ENCODE measurements around the gene PTCHD1. TPM values are rescaled to one million over a fixed set of nuclear protein-coding genes. Genes with fewer than 3 reads are reported as not detected.

PTCHD1 gene
- total RNA-seq, 3 donors from 2014 or later, result not detected

DNA sequence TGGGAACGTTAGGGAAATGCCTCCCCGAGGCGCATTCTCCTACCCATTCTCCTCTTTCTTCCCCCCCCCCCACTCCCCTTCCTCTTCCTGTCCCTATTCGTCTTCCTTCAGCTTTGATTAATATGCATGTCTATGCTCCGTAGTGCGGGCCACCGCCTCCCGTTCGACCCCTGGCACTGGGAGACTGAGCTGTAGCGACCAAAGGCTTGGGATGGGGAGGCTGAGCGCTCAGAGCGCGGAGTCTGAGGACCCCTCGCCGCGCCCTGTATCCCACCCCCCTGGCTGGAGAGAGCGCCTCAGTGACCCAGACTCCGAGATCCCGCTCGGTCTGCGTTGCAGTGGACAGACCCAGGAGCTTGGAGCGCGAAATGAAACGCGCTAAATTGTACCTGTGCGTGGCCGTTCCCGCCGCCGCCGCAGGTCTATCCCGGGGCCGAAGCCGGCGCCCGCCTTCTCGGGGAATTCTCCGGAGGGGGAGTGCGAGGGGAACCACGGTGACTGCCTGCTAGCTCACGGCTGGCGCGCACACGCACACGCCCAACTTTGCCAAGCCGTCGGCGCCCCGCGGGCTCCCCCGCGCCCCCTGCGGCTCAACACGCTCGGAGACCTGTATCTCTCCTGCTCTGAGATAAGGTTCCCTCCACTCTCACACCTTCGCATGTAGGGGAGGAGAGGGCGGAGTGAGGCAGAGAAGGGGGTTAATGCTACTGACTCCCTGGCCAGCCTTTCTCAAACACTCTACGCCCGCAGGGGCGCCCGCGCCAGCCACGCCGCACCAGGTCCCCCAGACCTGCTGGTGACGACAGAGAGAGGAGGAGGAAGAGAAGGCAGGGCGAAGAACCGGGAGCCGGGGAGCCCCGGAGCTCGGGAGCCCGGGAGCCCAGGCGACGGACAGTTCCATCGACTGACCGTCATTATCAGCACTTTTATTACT, 1.5 kb upstream of the PTCHD1 start:
- H3K4me1 Mint-ChIP-seq (ENCODE audit: low read depth), result peaks cover 7% of the 10 kb centered on the region
- H3K4me3 Mint-ChIP-seq, result no peak overlapping the region
- DNase-seq (no peak), ATAC-seq (no peak)
- H3K27me3 Mint-ChIP-seq (ENCODE audit: low read depth), result peaks cover 38% of the 10 kb centered on the region
- no peaks in the 10 kb centered on the region for H3K9me3 Mint-ChIP-seq
- no peaks in the 10 kb centered on the region for H3K36me3 Mint-ChIP-seq (ENCODE audit: insufficient read depth)

DNA sequence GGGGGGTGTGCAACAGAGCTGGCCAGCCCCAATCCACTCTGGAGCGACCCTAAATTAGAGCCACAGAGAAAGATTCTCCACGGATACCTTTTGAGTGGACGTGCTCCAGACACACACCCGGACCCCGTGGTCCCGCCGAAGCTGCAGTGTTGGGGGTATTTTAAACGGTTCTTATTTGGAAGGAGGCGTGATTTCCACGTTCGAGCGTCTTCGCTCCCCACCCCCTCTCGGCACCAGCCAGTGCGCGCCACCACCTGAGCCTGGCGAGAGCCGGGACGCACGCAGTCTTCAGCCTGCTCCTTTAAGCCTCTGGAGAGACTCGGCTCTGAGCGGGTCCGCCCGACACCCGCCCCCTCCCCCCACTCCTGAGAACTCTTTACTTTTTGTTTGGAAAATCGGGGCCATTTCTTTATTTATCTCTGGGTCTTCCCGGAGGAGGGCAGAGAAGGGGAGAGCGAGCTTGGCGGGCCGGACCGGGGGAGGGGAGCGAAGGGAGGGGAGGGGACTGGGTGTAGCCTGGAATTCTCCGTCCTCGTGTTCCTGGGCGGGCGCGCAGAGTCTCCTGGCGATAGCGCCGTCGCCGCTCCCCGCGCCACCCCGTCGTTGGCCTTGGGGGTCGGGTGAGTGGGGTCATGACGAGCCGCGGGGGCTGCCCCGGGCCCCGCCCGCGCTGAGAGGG, 668 bp upstream of the PTCHD1 start:
- Mint-ChIP-seq H3K9me3 (no peaks in the 10 kb centered on the region), H3K36me3 (ENCODE audit: insufficient read depth) (no peaks in the 10 kb centered on the region), H3K27me3 (ENCODE audit: low read depth) (peaks cover 38% of the 10 kb centered on the region), H3K4me1 (ENCODE audit: low read depth) (peaks cover 7% of the 10 kb centered on the region), H3K4me3 (no peak overlapping the region)
- ATAC-seq (no peak), DNase-seq (no peak)

DNA sequence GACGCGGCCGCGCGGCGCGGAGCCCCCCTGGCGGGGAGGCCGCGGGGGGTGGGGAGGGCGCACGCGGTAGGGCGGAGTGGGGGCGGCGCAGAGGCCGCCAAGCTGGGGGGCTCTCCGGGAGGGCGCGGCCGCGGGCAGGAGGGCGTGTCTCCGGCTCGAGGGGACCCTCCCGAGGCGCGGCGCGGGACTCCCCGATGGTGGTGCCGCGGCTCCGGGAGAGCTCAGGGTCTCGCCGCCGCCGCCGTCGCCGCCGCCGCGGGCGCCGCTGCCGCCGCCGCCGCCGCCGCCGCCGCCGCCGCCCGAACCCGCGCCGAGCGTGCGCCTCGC, 165 bp upstream of the PTCHD1 start:
- Mint-ChIP-seq H3K27me3 (ENCODE audit: low read depth) (peaks cover 38% of the 10 kb centered on the region), H3K36me3 (ENCODE audit: insufficient read depth) (no peaks in the 10 kb centered on the region)
- no peak for ATAC-seq

DNA sequence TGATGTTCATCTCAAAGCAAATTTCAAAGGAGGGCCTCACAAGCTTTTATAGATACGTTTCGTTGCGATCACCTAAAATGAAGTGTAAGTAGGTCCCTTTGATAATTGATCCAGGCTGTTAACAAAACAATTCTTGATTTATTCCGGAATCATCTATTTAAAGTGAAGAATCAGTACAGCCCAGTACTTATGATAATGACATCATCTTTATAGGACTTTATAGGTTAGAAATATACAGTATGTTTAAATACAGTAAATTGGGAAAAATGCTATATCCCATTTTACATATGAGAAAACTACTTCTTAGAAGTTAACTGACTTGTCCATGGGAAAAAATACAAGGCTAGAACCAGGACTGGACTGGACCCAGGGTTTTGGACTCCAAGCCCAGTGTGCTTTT, 3.7 kb downstream of the PTCHD1 start:
- Mint-ChIP-seq H3K27me3 (ENCODE audit: low read depth) (peaks cover 25% of the 10 kb centered on the region), H3K4me3 (no peak overlapping the region), H3K4me1 (ENCODE audit: low read depth) (peaks cover 2% of the 10 kb centered on the region), H3K36me3 (ENCODE audit: insufficient read depth) (no peaks in the 10 kb centered on the region), H3K9me3 (no peaks in the 10 kb centered on the region)
- ATAC-seq (no peak), DNase-seq (no peak)

More for the DNA sequence above, 165 bp upstream of the PTCHD1 start:
- no peak for DNase-seq
- Mint-ChIP-seq H3K4me1 (ENCODE audit: low read depth) (peaks cover 7% of the 10 kb centered on the region), H3K9me3 (no peaks in the 10 kb centered on the region), H3K4me3 (no peak overlapping the region)

GRCh38 chrX:23341452-23341851, 6.8 kb downstream of the PTCHD1 start:
- DNase-seq (no peak), ATAC-seq (no peak)
- H3K36me3 Mint-ChIP-seq (ENCODE audit: insufficient read depth), result no peaks in the 10 kb centered on the region
- H3K9me3 Mint-ChIP-seq, result no peaks in the 10 kb centered on the region
- H3K4me1 Mint-ChIP-seq (ENCODE audit: low read depth), result no peaks in the 10 kb centered on the region
- no peak overlapping the region for H3K4me3 Mint-ChIP-seq
- peaks cover 14% of the 10 kb centered on the region for H3K27me3 Mint-ChIP-seq (ENCODE audit: low read depth)

DNA sequence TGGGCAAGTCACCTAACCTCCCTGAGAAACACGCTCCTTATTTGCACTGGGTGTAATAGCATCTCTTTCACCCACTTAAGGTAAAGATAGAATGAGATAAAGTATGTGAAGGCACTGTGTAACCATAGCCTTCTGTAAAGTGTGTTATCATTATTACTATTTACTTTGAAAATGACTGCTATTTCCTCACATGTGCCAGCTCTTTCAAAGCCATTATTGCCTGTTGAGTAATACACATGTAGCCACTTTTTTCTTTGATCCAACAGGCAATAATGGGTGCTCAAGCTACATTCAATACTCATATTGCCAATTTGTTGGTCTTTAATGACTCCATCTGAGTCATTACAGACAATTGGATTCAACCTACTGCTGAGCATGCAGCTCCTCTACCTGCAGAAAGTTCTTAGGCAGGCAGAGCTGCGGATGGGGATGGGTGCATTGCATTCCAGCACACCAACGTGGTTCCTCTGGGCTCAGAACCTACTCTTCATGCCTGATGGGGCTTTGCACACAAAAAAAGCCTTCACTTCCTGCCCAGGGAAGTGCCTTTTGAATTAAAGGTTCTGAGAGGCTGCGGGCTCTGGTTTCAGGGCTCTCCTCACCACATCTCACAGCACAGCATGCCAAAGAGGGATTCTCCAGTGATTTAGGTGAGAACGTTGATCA, 9.7 kb downstream of the PTCHD1 start:
- H3K36me3 Mint-ChIP-seq (ENCODE audit: insufficient read depth), result no peaks in the 10 kb centered on the region
- no peak overlapping the region for H3K4me3 Mint-ChIP-seq
- peaks cover 3% of the 10 kb centered on the region for H3K27me3 Mint-ChIP-seq (ENCODE audit: low read depth)
- no peaks in the 10 kb centered on the region for H3K4me1 Mint-ChIP-seq (ENCODE audit: low read depth)
- DNase-seq (no peak), ATAC-seq (no peak)
- no peaks in the 10 kb centered on the region for H3K9me3 Mint-ChIP-seq

GRCh38 chrX:23344904-23345271, 10.2 kb downstream of the PTCHD1 start:
- Mint-ChIP-seq H3K27me3 (ENCODE audit: low read depth) (peaks cover 3% of the 10 kb centered on the region), H3K4me1 (ENCODE audit: low read depth) (no peaks in the 10 kb centered on the region), H3K9me3 (no peaks in the 10 kb centered on the region), H3K4me3 (no peak overlapping the region), H3K36me3 (ENCODE audit: insufficient read depth) (no peaks in the 10 kb centered on the region)
- DNase-seq, result no peak
- ATAC-seq, result no peak

DNA sequence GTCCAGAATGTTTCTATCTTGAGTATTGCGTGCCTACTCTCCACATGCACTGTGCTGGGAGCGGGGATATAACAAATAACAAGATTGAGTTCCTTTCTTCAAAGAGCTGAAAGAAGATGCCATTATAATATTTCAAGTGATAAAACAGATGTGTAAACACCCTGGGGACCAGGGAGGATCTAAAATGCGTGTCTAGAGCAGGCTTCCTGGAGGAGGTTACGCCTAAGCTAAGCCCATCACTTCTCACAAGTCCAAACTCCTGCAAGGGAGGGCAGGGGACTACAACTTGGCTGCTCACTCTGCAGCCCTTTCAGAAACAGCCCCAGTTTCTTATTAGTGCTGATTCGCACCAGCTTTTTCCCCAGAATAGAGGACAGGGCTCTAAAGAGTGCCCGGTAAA, 21.5 kb downstream of the PTCHD1 start:
- ATAC-seq, result no peak
- H3K4me1 Mint-ChIP-seq (ENCODE audit: low read depth), result no peaks in the 10 kb centered on the region
- no peak overlapping the region for H3K4me3 Mint-ChIP-seq
- no peak for DNase-seq
- no peaks in the 10 kb centered on the region for H3K36me3 Mint-ChIP-seq (ENCODE audit: insufficient read depth)
- H3K27me3 Mint-ChIP-seq (ENCODE audit: low read depth), result no peaks in the 10 kb centered on the region
- H3K9me3 Mint-ChIP-seq, result peaks cover 14% of the 10 kb centered on the region

DNA sequence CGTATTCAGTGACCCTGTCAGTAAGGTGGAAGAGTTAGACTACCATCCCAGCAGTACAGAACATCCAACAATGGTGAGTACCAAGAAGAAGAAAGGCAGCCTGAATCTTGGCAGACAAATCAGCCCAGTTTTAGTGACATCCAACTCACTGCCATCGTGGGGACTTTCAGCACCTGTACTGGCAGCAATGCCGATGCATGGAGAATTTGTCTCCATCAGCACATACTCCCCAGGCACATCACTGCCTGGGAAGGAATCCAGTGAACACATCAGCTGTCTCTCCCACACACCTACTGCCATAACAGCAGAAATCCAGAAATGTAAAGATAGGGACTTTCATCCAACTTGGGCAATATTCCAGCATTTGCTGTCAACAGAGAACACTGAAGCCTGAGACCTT, 29.8 kb downstream of the PTCHD1 start:
- H3K36me3 Mint-ChIP-seq (ENCODE audit: insufficient read depth), result no peaks in the 10 kb centered on the region
- H3K4me3 Mint-ChIP-seq, result no peak overlapping the region
- no peak for ATAC-seq
- no peak for DNase-seq
- H3K4me1 Mint-ChIP-seq (ENCODE audit: low read depth), result no peaks in the 10 kb centered on the region
- no peaks in the 10 kb centered on the region for H3K27me3 Mint-ChIP-seq (ENCODE audit: low read depth)
- H3K9me3 Mint-ChIP-seq, result peaks cover 6% of the 10 kb centered on the region

GRCh38 chrX:23365541-23365940, 30.9 kb downstream of the PTCHD1 start:
- Mint-ChIP-seq H3K36me3 (ENCODE audit: insufficient read depth) (no peaks in the 10 kb centered on the region), H3K9me3 (peaks cover 4% of the 10 kb centered on the region), H3K4me3 (no peak overlapping the region), H3K27me3 (ENCODE audit: low read depth) (no peaks in the 10 kb centered on the region), H3K4me1 (ENCODE audit: low read depth) (no peaks in the 10 kb centered on the region)
- DNase-seq, result no peak
- ATAC-seq, result no peak

- ATAC-seq (no peak), DNase-seq (no peak)
- no peaks in the 10 kb centered on the region for H3K36me3 Mint-ChIP-seq (ENCODE audit: insufficient read depth)
- no peak overlapping the region for H3K4me3 Mint-ChIP-seq
- H3K4me1 Mint-ChIP-seq (ENCODE audit: low read depth), result no peaks in the 10 kb centered on the region
- no peaks in the 10 kb centered on the region for H3K27me3 Mint-ChIP-seq (ENCODE audit: low read depth)
- no peaks in the 10 kb centered on the region for H3K9me3 Mint-ChIP-seq
Measured at GRCh38 chrX:23366914-23367313, 32.3 kb downstream of the PTCHD1 start.

DNA sequence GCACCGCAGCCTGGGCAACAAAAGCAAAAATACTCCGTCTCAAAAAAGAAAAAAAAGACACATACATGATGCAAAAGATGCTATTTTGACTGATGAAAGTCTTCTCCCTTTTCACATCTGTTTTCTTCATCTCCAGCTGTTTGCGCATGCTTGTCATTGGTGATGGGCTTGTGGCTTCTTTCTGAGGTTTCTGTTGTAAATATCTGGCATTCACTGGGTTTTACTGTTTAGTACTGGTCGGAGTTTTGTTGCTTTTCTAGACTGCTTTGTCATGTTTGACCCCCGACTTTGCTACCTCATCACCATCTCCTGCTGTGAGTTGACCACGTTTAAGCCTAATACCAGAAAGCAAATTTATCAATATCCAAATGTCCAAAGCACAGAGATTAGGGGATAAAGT, 34.4 kb downstream of the PTCHD1 start:
- H3K4me3 Mint-ChIP-seq, result no peak overlapping the region
- H3K4me1 Mint-ChIP-seq (ENCODE audit: low read depth), result no peaks in the 10 kb centered on the region
- H3K36me3 Mint-ChIP-seq (ENCODE audit: insufficient read depth), result no peaks in the 10 kb centered on the region
- ATAC-seq (no peak), DNase-seq (no peak)
- no peaks in the 10 kb centered on the region for H3K9me3 Mint-ChIP-seq
- H3K27me3 Mint-ChIP-seq (ENCODE audit: low read depth), result no peaks in the 10 kb centered on the region

DNA sequence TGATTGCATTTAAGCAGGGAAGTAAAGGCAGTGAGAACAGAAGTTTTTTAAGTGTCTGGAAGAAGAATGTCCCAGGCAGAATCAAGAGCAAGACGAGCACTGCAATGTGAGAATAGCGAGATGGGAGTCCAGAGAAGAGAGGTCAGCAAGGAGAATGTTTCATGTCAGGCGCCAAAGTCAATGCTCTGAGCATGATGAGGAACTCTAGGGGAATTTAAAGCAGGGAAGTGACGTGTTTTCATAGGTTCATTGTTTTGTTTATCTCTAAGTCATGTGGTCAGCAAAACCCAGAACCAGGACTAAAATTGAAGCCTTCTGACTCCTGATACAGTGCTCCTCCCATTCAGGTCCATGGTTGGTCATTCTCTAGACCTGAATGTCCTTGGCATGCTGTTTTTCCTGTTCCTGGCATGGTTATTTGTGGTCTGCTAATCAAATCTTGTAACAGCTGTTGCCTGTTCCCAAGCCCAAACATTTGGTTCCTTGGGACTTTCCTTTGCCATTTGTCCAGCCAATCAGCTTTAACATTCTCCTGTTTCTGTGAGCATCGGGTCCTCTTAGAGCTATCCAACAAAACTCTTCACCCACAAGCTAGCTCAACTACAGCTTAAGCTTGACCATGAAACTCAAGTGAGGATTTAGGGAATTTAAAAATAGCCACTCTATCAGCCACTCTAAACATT, 37.7 kb downstream of the PTCHD1 start:
- Mint-ChIP-seq H3K4me3 (no peak overlapping the region), H3K4me1 (ENCODE audit: low read depth) (no peaks in the 10 kb centered on the region), H3K9me3 (no peaks in the 10 kb centered on the region), H3K27me3 (ENCODE audit: low read depth) (no peaks in the 10 kb centered on the region), H3K36me3 (ENCODE audit: insufficient read depth) (no peaks in the 10 kb centered on the region)
- no peak for ATAC-seq
- no peak for DNase-seq

DNA sequence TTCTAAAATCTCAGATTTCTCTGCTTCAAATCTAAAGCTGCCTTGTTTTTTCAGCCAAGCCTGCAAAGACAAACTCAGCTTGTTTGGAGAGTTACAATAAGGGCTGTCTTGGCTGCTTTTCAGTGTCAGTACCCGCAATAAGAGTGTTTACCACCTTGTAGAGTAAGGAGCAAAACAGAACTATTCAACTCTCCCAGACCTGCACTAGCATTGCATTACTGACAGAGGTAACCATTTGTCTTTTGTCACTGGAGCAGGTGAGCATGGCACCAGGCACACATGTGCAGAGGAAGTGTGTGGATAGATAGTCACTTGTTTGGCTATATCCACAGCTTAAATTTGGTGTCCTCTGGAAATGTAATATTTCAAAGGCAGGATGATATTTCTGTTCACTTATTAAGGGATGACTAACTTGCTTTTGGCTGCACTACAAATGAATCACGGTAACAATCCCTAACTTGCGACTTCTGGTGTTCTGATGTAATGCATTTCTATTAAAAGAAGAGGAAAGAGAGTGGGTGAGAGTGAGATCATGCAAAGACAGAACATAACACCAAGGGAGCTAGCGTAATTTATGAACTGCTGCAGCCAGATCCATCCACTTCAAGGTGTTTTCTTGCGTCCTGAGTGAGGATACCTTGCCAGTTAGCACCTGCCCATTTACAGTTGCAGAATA, 38.6 kb downstream of the PTCHD1 start:
- ATAC-seq (no peak), DNase-seq (no peak)
- Mint-ChIP-seq H3K36me3 (ENCODE audit: insufficient read depth) (no peaks in the 10 kb centered on the region), H3K27me3 (ENCODE audit: low read depth) (no peaks in the 10 kb centered on the region), H3K4me3 (no peak overlapping the region), H3K9me3 (no peaks in the 10 kb centered on the region), H3K4me1 (ENCODE audit: low read depth) (no peaks in the 10 kb centered on the region)

Measured in activated T-cell treated with anti-CD3 and anti-CD28 coated beads, Interleukin-2, amount 50 U/mL, for 4 hours (primary cell).